SK-N-SH (cell line): ENCODE results near the gene TUBGCP2.

Experiments used
- ELF1 ChIP-seq: IDR thresholded peaks from 2 replicates; pipeline ENCODE4 v1.4.0; 2012
- EP300 ChIP-seq, 2 experiments: IDR thresholded peaks; 2 replicates each; pipeline versions ENCODE4 v1.4.0 to v1.6.1; 2012; ENCODE audit warnings: borderline replicate concordance in 1 of 2, low read depth in 1 of 2, low read length in 1 of 2
- GABPA ChIP-seq: IDR thresholded peaks from 2 replicates; pipeline ENCODE4 v1.4.0; 2012; ENCODE audit warnings: low read depth, mild to moderate bottlenecking
- NFIC ChIP-seq: IDR thresholded peaks from 2 replicates; pipeline ENCODE4 v1.4.0; 2012; ENCODE audit warnings: borderline replicate concordance
- POLR2AphosphoS5 ChIP-seq: IDR thresholded peaks from 2 replicates; pipeline ENCODE4 v1.6.1; 2012; ENCODE audit warnings: low read depth, low read length
- SMC3 ChIP-seq: IDR thresholded peaks from 2 replicates; pipeline ENCODE4 v1.6.1; 2012; ENCODE audit warnings: low read depth, low read length, improper control_type of control experiment
- TCF12 ChIP-seq: IDR thresholded peaks from 2 replicates; pipeline ENCODE4 v1.4.0; 2012
- TF ChIP-seq, protein P1 (sequence below): fragments of 200-600 bp; sonication (generic); IDR thresholded peaks from 2 replicates; pipeline ENCODE4 v1.6.1; 2017; ENCODE audit warnings: antibody characterized with exemption, mild to moderate bottlenecking, moderate library complexity
- TF ChIP-seq, protein P2 (sequence below): IDR thresholded peaks from 2 replicates; pipeline ENCODE4 v1.6.1; 2012; ENCODE audit warnings: mild to moderate bottlenecking, low read depth, low read length, moderate library complexity
- TF ChIP-seq, protein P3 (sequence below): fragments of 150-350 bp; IDR thresholded peaks from 2 replicates; pipeline ENCODE4 v1.6.1; 2016; ENCODE audit warnings: mild to moderate bottlenecking, low read depth, low read length

DNA sequence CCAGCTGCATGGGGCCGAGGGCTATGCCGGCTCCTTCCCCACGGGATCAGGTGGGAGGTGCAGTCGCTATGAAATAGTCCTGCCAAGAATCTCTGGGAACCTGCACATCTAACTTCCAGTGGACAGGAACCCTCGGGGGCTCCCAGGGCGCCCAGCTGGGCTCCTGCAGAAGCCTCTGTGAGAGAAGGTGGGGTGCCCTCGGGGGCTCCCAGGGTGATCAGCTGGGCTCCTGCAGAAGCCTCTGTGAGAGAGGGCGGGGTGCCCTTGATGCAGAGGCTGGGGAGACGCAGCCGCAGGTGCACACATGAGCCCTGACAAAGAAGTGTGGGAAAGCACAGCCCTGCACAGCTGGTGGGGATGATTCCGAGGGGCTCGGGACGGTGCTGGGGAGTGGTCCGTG, 65.1 kb downstream of the TUBGCP2 start:
- TF ChIP-seq, protein P1, sequence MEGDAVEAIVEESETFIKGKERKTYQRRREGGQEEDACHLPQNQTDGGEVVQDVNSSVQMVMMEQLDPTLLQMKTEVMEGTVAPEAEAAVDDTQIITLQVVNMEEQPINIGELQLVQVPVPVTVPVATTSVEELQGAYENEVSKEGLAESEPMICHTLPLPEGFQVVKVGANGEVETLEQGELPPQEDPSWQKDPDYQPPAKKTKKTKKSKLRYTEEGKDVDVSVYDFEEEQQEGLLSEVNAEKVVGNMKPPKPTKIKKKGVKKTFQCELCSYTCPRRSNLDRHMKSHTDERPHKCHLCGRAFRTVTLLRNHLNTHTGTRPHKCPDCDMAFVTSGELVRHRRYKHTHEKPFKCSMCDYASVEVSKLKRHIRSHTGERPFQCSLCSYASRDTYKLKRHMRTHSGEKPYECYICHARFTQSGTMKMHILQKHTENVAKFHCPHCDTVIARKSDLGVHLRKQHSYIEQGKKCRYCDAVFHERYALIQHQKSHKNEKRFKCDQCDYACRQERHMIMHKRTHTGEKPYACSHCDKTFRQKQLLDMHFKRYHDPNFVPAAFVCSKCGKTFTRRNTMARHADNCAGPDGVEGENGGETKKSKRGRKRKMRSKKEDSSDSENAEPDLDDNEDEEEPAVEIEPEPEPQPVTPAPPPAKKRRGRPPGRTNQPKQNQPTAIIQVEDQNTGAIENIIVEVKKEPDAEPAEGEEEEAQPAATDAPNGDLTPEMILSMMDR, result no peak
- TF ChIP-seq SMC3, result no peak
- TF ChIP-seq, protein P2, sequence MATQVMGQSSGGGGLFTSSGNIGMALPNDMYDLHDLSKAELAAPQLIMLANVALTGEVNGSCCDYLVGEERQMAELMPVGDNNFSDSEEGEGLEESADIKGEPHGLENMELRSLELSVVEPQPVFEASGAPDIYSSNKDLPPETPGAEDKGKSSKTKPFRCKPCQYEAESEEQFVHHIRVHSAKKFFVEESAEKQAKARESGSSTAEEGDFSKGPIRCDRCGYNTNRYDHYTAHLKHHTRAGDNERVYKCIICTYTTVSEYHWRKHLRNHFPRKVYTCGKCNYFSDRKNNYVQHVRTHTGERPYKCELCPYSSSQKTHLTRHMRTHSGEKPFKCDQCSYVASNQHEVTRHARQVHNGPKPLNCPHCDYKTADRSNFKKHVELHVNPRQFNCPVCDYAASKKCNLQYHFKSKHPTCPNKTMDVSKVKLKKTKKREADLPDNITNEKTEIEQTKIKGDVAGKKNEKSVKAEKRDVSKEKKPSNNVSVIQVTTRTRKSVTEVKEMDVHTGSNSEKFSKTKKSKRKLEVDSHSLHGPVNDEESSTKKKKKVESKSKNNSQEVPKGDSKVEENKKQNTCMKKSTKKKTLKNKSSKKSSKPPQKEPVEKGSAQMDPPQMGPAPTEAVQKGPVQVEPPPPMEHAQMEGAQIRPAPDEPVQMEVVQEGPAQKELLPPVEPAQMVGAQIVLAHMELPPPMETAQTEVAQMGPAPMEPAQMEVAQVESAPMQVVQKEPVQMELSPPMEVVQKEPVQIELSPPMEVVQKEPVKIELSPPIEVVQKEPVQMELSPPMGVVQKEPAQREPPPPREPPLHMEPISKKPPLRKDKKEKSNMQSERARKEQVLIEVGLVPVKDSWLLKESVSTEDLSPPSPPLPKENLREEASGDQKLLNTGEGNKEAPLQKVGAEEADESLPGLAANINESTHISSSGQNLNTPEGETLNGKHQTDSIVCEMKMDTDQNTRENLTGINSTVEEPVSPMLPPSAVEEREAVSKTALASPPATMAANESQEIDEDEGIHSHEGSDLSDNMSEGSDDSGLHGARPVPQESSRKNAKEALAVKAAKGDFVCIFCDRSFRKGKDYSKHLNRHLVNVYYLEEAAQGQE, result no peak
- TF ChIP-seq, protein P3, sequence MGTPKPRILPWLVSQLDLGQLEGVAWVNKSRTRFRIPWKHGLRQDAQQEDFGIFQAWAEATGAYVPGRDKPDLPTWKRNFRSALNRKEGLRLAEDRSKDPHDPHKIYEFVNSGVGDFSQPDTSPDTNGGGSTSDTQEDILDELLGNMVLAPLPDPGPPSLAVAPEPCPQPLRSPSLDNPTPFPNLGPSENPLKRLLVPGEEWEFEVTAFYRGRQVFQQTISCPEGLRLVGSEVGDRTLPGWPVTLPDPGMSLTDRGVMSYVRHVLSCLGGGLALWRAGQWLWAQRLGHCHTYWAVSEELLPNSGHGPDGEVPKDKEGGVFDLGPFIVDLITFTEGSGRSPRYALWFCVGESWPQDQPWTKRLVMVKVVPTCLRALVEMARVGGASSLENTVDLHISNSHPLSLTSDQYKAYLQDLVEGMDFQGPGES, result no peak
- TF ChIP-seq ELF1, result no peak
- no peak for TF ChIP-seq NFIC
- no peak for TF ChIP-seq TCF12
- no peak for TF ChIP-seq GABPA
- no peak for TF ChIP-seq EP300 (IDR thresholded peaks at IDR 0.05; ENCODE audit: borderline replicate concordance in 1 of 2, low read depth in 1 of 2, low read length in 1 of 2)
- TF ChIP-seq POLR2AphosphoS5, result no peak
